NT2/D1 (cell line): ENCODE data around the gene RPL12.

Source experiments
- SUZ12 ChIP-seq: IDR thresholded peaks from 2 replicates; pipeline ENCODE4 v1.6.1; 2011; ENCODE audit not compliant: insufficient read length, insufficient read depth; ENCODE audit errors: extremely low read depth
- YY1 ChIP-seq: IDR thresholded peaks from 2 replicates; pipeline ENCODE4 v1.6.1; 2011; ENCODE audit not compliant: insufficient read length, insufficient read depth
- ZNF274 ChIP-seq: IDR thresholded peaks from 2 replicates; pipeline ENCODE4 v1.6.1; 2011; ENCODE audit warnings: mild to moderate bottlenecking, low read depth, low read length

- TF ChIP-seq SUZ12, result no peak
- TF ChIP-seq YY1, result no peak
- no peak for TF ChIP-seq ZNF274
These were observed 30.1 kb downstream of the RPL12 start for GRCh38 chr9:127421057-127421456.
